Transverse colon (tissue), 4 donors: ENCODE measurements around the gene TRMT6.
A peak's percentile ranks its signal among the peaks of the same experiment; 100 is the strongest.

Source experiments
- CTCF ChIP-seq, 5 experiments: fragments of 200-600 bp in 3 of 5; fragments of 450-650 bp in 2 of 5; sonication (generic) in 3 of 5; IDR thresholded peaks; 1 replicate in 2 of 5; 2 replicates in 3 of 5; pipeline ENCODE4 v1.5.1; 2016 to 2017; ENCODE audit warnings: antibody characterized with exemption in 5 of 5, inconsistent platforms in 3 of 5, mild to moderate bottlenecking in 2 of 5, moderate library complexity in 1 of 5
- EP300 ChIP-seq: sonication (generic); formaldehyde crosslinking; IDR thresholded peaks from one replicate; pipeline ENCODE4 v1.6.1; 2017; ENCODE audit warnings: antibody characterized with exemption, low read depth
- POLR2A ChIP-seq: fragments of 450-650 bp; IDR thresholded peaks from one replicate; pipeline ENCODE4 v1.6.1; 2016; ENCODE audit warnings: antibody characterized with exemption, mild to moderate bottlenecking, moderate library complexity
- POLR2AphosphoS5 ChIP-seq, 3 donors: sonication (generic); formaldehyde crosslinking; IDR thresholded peaks; one replicate each; pipeline ENCODE4 v1.6.1; 2016; ENCODE audit warnings: antibody characterized with exemption in 3 of 3

DNA sequence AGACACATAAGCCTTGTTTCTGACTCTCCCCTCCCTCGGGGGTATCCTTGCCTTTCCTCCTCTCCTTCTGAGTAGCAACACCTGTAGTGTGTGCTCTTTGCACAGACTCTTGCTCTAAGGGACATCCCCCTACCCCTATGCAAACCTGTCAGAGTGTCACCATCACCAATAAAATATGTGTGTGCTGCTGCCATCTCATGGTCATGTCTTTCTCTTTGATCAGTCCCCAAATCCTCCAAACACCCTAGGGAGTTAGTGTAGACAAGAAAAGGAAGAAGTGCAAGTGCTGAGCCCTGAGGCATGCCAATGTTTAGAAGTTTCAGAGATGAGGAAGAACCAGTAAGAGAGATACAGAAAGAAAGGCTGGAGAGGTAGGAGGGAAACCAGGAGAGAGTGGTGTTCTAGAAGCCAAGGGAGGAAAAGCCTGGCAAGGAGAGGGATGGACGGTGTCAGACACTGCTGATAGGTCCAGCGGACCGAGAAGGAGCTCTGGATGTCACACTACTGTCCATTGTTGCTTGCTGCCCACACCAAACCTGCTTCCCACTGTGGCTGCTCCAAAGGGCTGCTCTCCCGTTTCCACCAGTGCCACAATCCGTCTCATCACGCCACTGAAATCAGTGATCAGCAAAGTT lies 16.4 kb downstream of the TRMT6 start:
- no peak for TF ChIP-seq POLR2AphosphoS5 (IDR thresholded peaks at IDR 0.05)
- TF ChIP-seq POLR2A: no peak
- TF ChIP-seq CTCF (IDR thresholded peaks at IDR 0.05): peak in 2 of 5 experiments; percentile 5 to 10
- TF ChIP-seq EP300: no peak
